WTC11 (cell line): ENCODE results near the gene TBC1D1. TPM values are rescaled to one million over a fixed set of nuclear protein-coding genes. Genes with fewer than 3 reads are reported as not detected.

Source experiments
- ATAC-seq: fragments of 200-7000 bp; cut with Tn5 transposase; 2 replicates; pipeline ENCODE4 v1.10.0; 2021; ENCODE audit warnings: mild to moderate bottlenecking, moderate library complexity
- CTCF ChIA-PET: fragments of 300-600 bp; sonication (Branson Sonifier 250); formaldehyde crosslinking; loops from one replicate; lab custom pipeline; 2021; ENCODE audit warnings: antibody characterized with exemption; lab: Charles Lee
- POLR2A ChIA-PET: fragments of 350-600 bp; sonication (Branson Sonifier 250); formaldehyde crosslinking; loops from one replicate; lab custom pipeline; 2021; ENCODE audit warnings: antibody characterized with exemption; lab: Charles Lee
- DNase-seq: peaks from one replicate; pipeline ENCODE4 v3.0.0; 2021; ENCODE audit warnings: low spot score
- H3K27ac Mint-ChIP-seq: 2 replicates; pipeline ENCODE4 v1.8.0; 2021; ENCODE audit warnings: mixed read lengths
- H3K27me3 Mint-ChIP-seq: 2 replicates; pipeline ENCODE4 v1.8.0; 2021; ENCODE audit warnings: low read depth, mild to moderate bottlenecking, moderate library complexity, mixed read lengths
- H3K36me3 Mint-ChIP-seq: 2 replicates; pipeline ENCODE4 v1.8.0; 2021; ENCODE audit warnings: mixed read lengths
- H3K4me1 Mint-ChIP-seq: 2 replicates; pipeline ENCODE4 v1.8.0; 2022; ENCODE audit warnings: mixed read lengths
- H3K4me3 Mint-ChIP-seq: 2 replicates; pipeline ENCODE4 v1.8.0; 2021; ENCODE audit warnings: mild to moderate bottlenecking, moderate library complexity, mixed read lengths
- H3K9me3 Mint-ChIP-seq: 2 replicates; pipeline ENCODE4 v1.8.0; 2021; ENCODE audit warnings: mixed read lengths
- CREB1 ChIP-seq: sonication (generic); formaldehyde crosslinking; IDR thresholded peaks from 2 replicates; pipeline ENCODE4 v1.8.0; 2023; ENCODE audit warnings: mild to moderate bottlenecking, missing genetic modification reagents
- EMX1 ChIP-seq: fragments of 250-450 bp; sonication (Bioruptor Pico); IDR thresholded peaks from 2 replicates; pipeline ENCODE4 v1.8.0; 2021; ENCODE audit warnings: mild to moderate bottlenecking
- FOXK1 ChIP-seq: sonication (generic); formaldehyde crosslinking; IDR thresholded peaks from 2 replicates; pipeline ENCODE4 v1.8.0; 2022; ENCODE audit warnings: mild to moderate bottlenecking, moderate library complexity, missing genetic modification reagents
- GRHL2 ChIP-seq: fragments of 250-450 bp; sonication (Bioruptor Pico); IDR thresholded peaks from 2 replicates; pipeline ENCODE4 v1.8.0; 2022; ENCODE audit warnings: mild to moderate bottlenecking, moderate library complexity; ENCODE audit not compliant: insufficient replicate concordance, severe bottlenecking
- HMGA2 ChIP-seq: fragments of 250-450 bp; sonication (Bioruptor Pico); IDR thresholded peaks from 2 replicates; pipeline ENCODE4 v1.4.0; 2021; ENCODE audit warnings: mild to moderate bottlenecking, moderate library complexity
- JUN ChIP-seq: sonication (generic); formaldehyde crosslinking; IDR thresholded peaks from 2 replicates; pipeline ENCODE4 v1.8.0; 2023; ENCODE audit warnings: mild to moderate bottlenecking, missing genetic modification reagents
- MXD4 ChIP-seq: fragments of 250-450 bp; sonication (Bioruptor Pico); IDR thresholded peaks from 2 replicates; pipeline ENCODE4 v1.8.0; 2021; ENCODE audit warnings: mild to moderate bottlenecking, moderate library complexity, borderline replicate concordance
- NR3C1 ChIP-seq: sonication (generic); formaldehyde crosslinking; conservative IDR thresholded peaks from 2 replicates; pipeline ENCODE4 v1.8.1; 2023; ENCODE audit warnings: low read depth, mild to moderate bottlenecking, missing genetic modification reagents
- TEAD1 ChIP-seq: sonication (generic); formaldehyde crosslinking; IDR thresholded peaks from 2 replicates; pipeline ENCODE4 v1.8.0; 2022; ENCODE audit warnings: mild to moderate bottlenecking, missing genetic modification reagents
- ZNF121 ChIP-seq: sonication (generic); formaldehyde crosslinking; IDR thresholded peaks from 2 replicates; pipeline ENCODE4 v1.8.0; 2023; ENCODE audit warnings: missing genetic modification reagents
- ZNF671 ChIP-seq: fragments of 250-450 bp; sonication (Bioruptor Pico); IDR thresholded peaks from 2 replicates; pipeline ENCODE4 v1.8.0; 2021; ENCODE audit warnings: mild to moderate bottlenecking
- total RNA-seq: library from RNA; stranded (reverse); gene quantifications from 3 replicates; pipeline ENCODE4 v1.2.3, GENCODE V29; 2021
- TF ChIP-seq, protein P1 (sequence below): sonication (generic); formaldehyde crosslinking; IDR thresholded peaks from 2 replicates; pipeline ENCODE4 v1.8.0; 2023; ENCODE audit warnings: mild to moderate bottlenecking, missing genetic modification reagents
- TF ChIP-seq, protein P2 (sequence below): sonication (generic); formaldehyde crosslinking; IDR thresholded peaks from 2 replicates; pipeline ENCODE4 v1.8.1; 2022; ENCODE audit warnings: mild to moderate bottlenecking, moderate library complexity, missing genetic modification reagents
- TF ChIP-seq, protein P3 (sequence below): sonication (generic); formaldehyde crosslinking; IDR thresholded peaks from 2 replicates; pipeline ENCODE4 v1.8.1; 2023; ENCODE audit warnings: mild to moderate bottlenecking, missing genetic modification reagents, moderate library complexity
- TF ChIP-seq, protein P4 (sequence below): sonication (generic); formaldehyde crosslinking; IDR thresholded peaks from 2 replicates; pipeline ENCODE4 v1.8.1; 2023; ENCODE audit warnings: mild to moderate bottlenecking, missing genetic modification reagents, moderate library complexity
- TF ChIP-seq, protein P5 (sequence below): sonication (generic); formaldehyde crosslinking; conservative IDR thresholded peaks from 2 replicates; pipeline ENCODE4 v1.8.1; 2023; ENCODE audit warnings: mild to moderate bottlenecking, low read depth, missing genetic modification reagents, moderate library complexity
- TF ChIP-seq, protein P6 (sequence below): fragments of 250-450 bp; sonication (Bioruptor Pico); IDR thresholded peaks from 2 replicates; pipeline ENCODE4 v2.1.2; 2022; ENCODE audit warnings: mild to moderate bottlenecking, moderate library complexity
- TF ChIP-seq, protein P7 (sequence below): sonication (generic); formaldehyde crosslinking; IDR thresholded peaks from 2 replicates; pipeline ENCODE4 v1.8.1; 2022; ENCODE audit warnings: low read depth, mild to moderate bottlenecking, moderate library complexity, missing genetic modification reagents, borderline replicate concordance
- TF ChIP-seq, protein P8 (sequence below): sonication (generic); formaldehyde crosslinking; IDR thresholded peaks from 2 replicates; pipeline ENCODE4 v1.8.1; 2023; ENCODE audit warnings: mild to moderate bottlenecking, missing genetic modification reagents, borderline replicate concordance

The TBC1D1 gene
- total RNA-seq, 1 experiment from 2014 or later = 134 TPM

DNA sequence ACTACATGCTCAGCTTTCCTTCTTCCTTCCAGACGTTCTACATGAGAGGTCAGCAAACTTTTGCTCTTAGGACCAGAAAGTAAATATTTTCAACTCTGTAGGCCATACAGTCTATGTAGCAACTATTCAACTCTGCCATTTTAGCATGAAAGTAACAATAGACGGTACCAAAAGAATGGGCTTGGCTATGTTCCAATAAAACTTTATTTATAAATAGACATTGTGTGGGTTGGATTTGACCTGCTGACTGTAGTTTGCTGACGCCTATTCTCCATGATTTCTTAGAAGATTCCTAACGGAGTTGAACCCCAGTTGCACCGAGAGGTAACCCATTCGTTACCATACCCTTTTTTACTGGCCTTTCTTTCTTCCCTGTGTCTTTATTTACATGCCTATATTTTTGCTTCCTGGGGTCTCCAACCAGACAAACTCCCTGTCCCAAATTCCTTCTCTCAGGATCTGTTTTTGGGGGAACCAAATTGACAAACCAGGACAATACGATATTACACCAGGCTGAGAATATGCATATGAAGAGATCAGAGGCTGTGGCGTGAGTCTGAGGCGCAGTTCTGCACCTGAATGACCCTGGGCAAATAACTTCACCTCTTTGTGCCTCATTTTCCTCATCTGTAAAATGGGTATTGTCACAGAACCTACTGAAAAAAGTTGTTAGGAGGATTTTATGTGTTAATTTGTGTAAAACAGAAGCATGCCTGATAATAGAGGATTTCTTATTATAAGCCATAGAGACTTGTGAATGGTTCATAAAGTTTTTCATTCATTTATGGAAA, 58.9 kb downstream of the TBC1D1 start (continued):
- TF ChIP-seq, protein P1, sequence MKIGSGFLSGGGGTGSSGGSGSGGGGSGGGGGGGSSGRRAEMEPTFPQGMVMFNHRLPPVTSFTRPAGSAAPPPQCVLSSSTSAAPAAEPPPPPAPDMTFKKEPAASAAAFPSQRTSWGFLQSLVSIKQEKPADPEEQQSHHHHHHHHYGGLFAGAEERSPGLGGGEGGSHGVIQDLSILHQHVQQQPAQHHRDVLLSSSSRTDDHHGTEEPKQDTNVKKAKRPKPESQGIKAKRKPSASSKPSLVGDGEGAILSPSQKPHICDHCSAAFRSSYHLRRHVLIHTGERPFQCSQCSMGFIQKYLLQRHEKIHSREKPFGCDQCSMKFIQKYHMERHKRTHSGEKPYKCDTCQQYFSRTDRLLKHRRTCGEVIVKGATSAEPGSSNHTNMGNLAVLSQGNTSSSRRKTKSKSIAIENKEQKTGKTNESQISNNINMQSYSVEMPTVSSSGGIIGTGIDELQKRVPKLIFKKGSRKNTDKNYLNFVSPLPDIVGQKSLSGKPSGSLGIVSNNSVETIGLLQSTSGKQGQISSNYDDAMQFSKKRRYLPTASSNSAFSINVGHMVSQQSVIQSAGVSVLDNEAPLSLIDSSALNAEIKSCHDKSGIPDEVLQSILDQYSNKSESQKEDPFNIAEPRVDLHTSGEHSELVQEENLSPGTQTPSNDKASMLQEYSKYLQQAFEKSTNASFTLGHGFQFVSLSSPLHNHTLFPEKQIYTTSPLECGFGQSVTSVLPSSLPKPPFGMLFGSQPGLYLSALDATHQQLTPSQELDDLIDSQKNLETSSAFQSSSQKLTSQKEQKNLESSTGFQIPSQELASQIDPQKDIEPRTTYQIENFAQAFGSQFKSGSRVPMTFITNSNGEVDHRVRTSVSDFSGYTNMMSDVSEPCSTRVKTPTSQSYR = no peak
- TF ChIP-seq MXD4 (CRISPR knock-in tag) (no peak), NR3C1 (no peak), CREB1 (CRISPR knock-in tag) (no peak), HMGA2 (CRISPR knock-in tag) (no peak)
- TF ChIP-seq, protein P2, sequence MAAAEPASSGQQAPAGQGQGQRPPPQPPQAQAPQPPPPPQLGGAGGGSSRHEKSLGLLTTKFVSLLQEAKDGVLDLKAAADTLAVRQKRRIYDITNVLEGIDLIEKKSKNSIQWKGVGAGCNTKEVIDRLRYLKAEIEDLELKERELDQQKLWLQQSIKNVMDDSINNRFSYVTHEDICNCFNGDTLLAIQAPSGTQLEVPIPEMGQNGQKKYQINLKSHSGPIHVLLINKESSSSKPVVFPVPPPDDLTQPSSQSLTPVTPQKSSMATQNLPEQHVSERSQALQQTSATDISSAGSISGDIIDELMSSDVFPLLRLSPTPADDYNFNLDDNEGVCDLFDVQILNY (CRISPR knock-in tag) = no peak
- TF ChIP-seq, protein P3, sequence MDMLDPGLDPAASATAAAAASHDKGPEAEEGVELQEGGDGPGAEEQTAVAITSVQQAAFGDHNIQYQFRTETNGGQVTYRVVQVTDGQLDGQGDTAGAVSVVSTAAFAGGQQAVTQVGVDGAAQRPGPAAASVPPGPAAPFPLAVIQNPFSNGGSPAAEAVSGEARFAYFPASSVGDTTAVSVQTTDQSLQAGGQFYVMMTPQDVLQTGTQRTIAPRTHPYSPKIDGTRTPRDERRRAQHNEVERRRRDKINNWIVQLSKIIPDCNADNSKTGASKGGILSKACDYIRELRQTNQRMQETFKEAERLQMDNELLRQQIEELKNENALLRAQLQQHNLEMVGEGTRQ (CRISPR knock-in tag) = no peak
- TF ChIP-seq, protein P4, sequence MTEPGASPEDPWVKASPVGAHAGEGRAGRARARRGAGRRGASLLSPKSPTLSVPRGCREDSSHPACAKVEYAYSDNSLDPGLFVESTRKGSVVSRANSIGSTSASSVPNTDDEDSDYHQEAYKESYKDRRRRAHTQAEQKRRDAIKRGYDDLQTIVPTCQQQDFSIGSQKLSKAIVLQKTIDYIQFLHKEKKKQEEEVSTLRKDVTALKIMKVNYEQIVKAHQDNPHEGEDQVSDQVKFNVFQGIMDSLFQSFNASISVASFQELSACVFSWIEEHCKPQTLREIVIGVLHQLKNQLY = no peak
- TF ChIP-seq, protein P5, sequence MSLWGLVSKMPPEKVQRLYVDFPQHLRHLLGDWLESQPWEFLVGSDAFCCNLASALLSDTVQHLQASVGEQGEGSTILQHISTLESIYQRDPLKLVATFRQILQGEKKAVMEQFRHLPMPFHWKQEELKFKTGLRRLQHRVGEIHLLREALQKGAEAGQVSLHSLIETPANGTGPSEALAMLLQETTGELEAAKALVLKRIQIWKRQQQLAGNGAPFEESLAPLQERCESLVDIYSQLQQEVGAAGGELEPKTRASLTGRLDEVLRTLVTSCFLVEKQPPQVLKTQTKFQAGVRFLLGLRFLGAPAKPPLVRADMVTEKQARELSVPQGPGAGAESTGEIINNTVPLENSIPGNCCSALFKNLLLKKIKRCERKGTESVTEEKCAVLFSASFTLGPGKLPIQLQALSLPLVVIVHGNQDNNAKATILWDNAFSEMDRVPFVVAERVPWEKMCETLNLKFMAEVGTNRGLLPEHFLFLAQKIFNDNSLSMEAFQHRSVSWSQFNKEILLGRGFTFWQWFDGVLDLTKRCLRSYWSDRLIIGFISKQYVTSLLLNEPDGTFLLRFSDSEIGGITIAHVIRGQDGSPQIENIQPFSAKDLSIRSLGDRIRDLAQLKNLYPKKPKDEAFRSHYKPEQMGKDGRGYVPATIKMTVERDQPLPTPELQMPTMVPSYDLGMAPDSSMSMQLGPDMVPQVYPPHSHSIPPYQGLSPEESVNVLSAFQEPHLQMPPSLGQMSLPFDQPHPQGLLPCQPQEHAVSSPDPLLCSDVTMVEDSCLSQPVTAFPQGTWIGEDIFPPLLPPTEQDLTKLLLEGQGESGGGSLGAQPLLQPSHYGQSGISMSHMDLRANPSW (CRISPR knock-in tag) = no peak

DNA sequence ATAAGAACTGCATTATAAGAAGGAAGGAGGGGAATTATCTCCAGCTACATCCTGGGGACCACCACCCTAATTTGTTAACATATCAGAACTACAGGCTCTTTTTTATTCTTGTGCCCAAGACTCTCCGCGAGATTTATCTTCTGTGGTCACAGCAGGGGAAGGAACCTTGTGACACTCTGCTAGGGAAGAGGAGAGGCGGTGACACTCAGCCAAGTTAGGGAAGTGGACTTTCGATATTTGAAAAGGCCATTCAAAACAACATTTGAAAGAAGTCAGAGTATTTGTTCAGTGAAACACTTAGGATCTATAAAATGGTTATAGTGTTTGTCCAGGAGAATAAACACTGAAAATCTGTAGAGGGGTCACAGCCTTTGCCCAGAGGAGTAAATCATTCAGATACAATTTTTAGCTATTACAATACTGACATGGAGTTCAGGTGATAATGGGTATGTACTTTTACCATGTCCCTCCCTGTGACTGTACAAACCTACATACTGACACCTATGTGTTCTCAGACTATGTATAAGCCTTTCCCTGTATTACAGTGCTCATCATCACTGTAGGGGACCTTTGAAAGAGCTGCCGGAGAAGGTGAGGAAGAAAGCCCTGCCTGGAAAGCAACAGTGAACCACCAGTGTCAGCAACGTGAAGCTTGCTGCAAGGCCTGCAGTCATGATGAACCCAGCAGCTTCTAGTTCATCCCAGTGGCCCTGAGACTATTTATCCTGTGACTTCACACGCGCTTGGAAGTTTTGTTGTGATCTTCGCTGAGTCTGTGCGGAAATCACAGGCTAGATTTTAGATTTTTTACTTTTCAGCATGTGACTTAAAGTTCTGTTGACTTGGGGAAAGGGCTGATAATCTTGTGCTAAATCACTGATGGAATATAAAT, 60.8 kb downstream of the TBC1D1 start:
- Mint-ChIP-seq H3K4me3 (no peak overlapping the region), H3K4me1 (no peaks in the 10 kb centered on the region), H3K36me3 (no peaks in the 10 kb centered on the region; the same call in 1 of the 2 replicates), H3K27ac (no peak overlapping the region), H3K9me3 (no peaks in the 10 kb centered on the region), H3K27me3 (no peaks in the 10 kb centered on the region)
- DNase-seq (no peak), ATAC-seq (no peak)
- CTCF ChIA-PET = interaction anchor here (1.2 kb wide), 1 partner anchor 84 kb away, joined by 3 read pairs; no protein-coding TSS in a partner anchor
- POLR2A ChIA-PET = no interaction called here
- TF ChIP-seq GRHL2 (no peak), EMX1 (no peak), ZNF671 (no peak), FOXK1 (CRISPR knock-in tag) (no peak), TEAD1 (CRISPR knock-in tag) (no peak), HMGA2 (CRISPR knock-in tag) (no peak), JUN (CRISPR knock-in tag) (no peak), ZNF121 (CRISPR knock-in tag) (no peak)
- TF ChIP-seq, protein P6, sequence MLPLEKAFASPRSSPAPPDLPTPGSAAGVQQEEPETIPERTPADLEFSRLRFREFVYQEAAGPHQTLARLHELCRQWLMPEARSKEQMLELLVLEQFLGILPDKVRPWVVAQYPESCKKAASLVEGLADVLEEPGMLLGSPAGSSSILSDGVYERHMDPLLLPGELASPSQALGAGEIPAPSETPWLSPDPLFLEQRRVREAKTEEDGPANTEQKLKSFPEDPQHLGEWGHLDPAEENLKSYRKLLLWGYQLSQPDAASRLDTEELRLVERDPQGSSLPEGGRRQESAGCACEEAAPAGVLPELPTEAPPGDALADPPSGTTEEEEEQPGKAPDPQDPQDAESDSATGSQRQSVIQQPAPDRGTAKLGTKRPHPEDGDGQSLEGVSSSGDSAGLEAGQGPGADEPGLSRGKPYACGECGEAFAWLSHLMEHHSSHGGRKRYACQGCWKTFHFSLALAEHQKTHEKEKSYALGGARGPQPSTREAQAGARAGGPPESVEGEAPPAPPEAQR (CRISPR knock-in tag) = no peak
- TF ChIP-seq, protein P7, sequence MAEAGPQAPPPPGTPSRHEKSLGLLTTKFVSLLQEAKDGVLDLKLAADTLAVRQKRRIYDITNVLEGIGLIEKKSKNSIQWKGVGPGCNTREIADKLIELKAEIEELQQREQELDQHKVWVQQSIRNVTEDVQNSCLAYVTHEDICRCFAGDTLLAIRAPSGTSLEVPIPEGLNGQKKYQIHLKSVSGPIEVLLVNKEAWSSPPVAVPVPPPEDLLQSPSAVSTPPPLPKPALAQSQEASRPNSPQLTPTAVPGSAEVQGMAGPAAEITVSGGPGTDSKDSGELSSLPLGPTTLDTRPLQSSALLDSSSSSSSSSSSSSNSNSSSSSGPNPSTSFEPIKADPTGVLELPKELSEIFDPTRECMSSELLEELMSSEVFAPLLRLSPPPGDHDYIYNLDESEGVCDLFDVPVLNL = no peak
- TF ChIP-seq, protein P8, sequence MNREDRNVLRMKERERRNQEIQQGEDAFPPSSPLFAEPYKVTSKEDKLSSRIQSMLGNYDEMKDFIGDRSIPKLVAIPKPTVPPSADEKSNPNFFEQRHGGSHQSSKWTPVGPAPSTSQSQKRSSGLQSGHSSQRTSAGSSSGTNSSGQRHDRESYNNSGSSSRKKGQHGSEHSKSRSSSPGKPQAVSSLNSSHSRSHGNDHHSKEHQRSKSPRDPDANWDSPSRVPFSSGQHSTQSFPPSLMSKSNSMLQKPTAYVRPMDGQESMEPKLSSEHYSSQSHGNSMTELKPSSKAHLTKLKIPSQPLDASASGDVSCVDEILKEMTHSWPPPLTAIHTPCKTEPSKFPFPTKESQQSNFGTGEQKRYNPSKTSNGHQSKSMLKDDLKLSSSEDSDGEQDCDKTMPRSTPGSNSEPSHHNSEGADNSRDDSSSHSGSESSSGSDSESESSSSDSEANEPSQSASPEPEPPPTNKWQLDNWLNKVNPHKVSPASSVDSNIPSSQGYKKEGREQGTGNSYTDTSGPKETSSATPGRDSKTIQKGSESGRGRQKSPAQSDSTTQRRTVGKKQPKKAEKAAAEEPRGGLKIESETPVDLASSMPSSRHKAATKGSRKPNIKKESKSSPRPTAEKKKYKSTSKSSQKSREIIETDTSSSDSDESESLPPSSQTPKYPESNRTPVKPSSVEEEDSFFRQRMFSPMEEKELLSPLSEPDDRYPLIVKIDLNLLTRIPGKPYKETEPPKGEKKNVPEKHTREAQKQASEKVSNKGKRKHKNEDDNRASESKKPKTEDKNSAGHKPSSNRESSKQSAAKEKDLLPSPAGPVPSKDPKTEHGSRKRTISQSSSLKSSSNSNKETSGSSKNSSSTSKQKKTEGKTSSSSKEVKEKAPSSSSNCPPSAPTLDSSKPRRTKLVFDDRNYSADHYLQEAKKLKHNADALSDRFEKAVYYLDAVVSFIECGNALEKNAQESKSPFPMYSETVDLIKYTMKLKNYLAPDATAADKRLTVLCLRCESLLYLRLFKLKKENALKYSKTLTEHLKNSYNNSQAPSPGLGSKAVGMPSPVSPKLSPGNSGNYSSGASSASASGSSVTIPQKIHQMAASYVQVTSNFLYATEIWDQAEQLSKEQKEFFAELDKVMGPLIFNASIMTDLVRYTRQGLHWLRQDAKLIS = no peak
